Osteoblast (primary cell): ENCODE results near the gene TPCN2. TPM values are rescaled to one million over a fixed set of nuclear protein-coding genes. Genes with fewer than 3 reads are reported as not detected.
A peak's percentile ranks its signal among the peaks of the same experiment; 100 is the strongest.

Experiments used
- DNase-seq: peaks from one replicate; pipeline ENCODE4 v3.0.0; 2011; ENCODE audit warnings: low spot score, mixed read lengths; ENCODE audit not compliant: insufficient read length; ENCODE audit errors: missing footprints
- H2AFZ ChIP-seq: 2 replicates; pipeline ENCODE4 v1.6.0; 2011; ENCODE audit warnings: mild to moderate bottlenecking, low read length
- H3K27ac ChIP-seq: 2 replicates; pipeline ENCODE4 v1.5.1; 2011; ENCODE audit warnings: mild to moderate bottlenecking, low read depth, low read length, moderate library complexity
- H3K27me3 ChIP-seq: 2 replicates; pipeline ENCODE4 v1.6.0; 2012; ENCODE audit warnings: mild to moderate bottlenecking, control low read depth, inconsistent platforms, low read length, moderate library complexity; ENCODE audit not compliant: insufficient read depth
- H3K36me3 ChIP-seq: 2 replicates; pipeline ENCODE4 v1.5.1; 2011; ENCODE audit warnings: mild to moderate bottlenecking, low read length, control low read depth, moderate library complexity; ENCODE audit not compliant: insufficient read depth
- H3K4me1 ChIP-seq: 2 replicates; pipeline ENCODE4 v1.5.1; 2011; ENCODE audit warnings: mild to moderate bottlenecking, low read length, control low read depth, moderate library complexity; ENCODE audit not compliant: insufficient read depth
- H3K4me2 ChIP-seq: 2 replicates; pipeline ENCODE4 v1.6.0; 2011; ENCODE audit warnings: mild to moderate bottlenecking, low read length; ENCODE audit not compliant: insufficient read depth
- H3K4me3 ChIP-seq: fragments of 200-600 bp; sonication (generic); 3 replicates; pipeline ENCODE4 v1.5.1; 2012; ENCODE audit warnings: mild to moderate bottlenecking, low read length, inconsistent platforms; ENCODE audit not compliant: insufficient read depth
- H3K79me2 ChIP-seq: 2 replicates; pipeline ENCODE4 v1.6.0; 2012; ENCODE audit warnings: mild to moderate bottlenecking, low read length, control low read depth, inconsistent platforms; ENCODE audit not compliant: insufficient read depth
- H3K9me3 ChIP-seq: 2 replicates; pipeline ENCODE4 v1.5.1; 2011; ENCODE audit warnings: low read depth, low read length, control low read depth
- H4K20me1 ChIP-seq: 2 replicates; pipeline ENCODE4 v1.6.0; 2012; ENCODE audit warnings: mild to moderate bottlenecking, low read length, control low read depth; ENCODE audit not compliant: insufficient read depth
- CTCF ChIP-seq: IDR thresholded peaks from 2 replicates; pipeline ENCODE4 v1.5.1; 2011; ENCODE audit warnings: mild to moderate bottlenecking, low read depth, low read length, moderate library complexity; ENCODE audit errors: extremely low read depth
- total RNA-seq: library from RNA; depleted of rRNA; stranded (reverse); fragments of >200 nt; gene quantifications from 2 replicates; pipeline ENCODE4 v1.2.3, GENCODE V29; 2012

The TPCN2 gene
- total RNA-seq, 1 donor: 14.1 TPM

GRCh38 chr11:69120096-69120875, 71.6 kb downstream of the TPCN2 start:
- peak; percentile 60 for DNase-seq
- no peak overlapping the region for H2AFZ ChIP-seq

GRCh38 chr11:69121021-69121420, 72.3 kb downstream of the TPCN2 start:
- peaks cover under 1% of the 10 kb centered on the region for H3K27me3 ChIP-seq
- H3K4me3 ChIP-seq: no peak overlapping the region
- H3K4me1 ChIP-seq: peaks cover 11% of the 10 kb centered on the region
- H2AFZ ChIP-seq: no peak overlapping the region
- H3K27ac ChIP-seq: no peak overlapping the region
- H3K79me2 ChIP-seq: no peaks in the 10 kb centered on the region
- TF ChIP-seq CTCF: no peak
- no peak for DNase-seq
- no peaks in the 10 kb centered on the region for H3K36me3 ChIP-seq
- H3K9me3 ChIP-seq: no peaks in the 10 kb centered on the region
- no peaks in the 10 kb centered on the region for H4K20me1 ChIP-seq
- H3K4me2 ChIP-seq: no peak overlapping the region

More at GRCh38 chr11:69120096-69120875, 71.6 kb downstream of the TPCN2 start:
- no peak overlapping the region for H3K4me3 ChIP-seq
- H3K27ac ChIP-seq: no peak overlapping the region
- no peak for TF ChIP-seq CTCF
- peaks cover 11% of the 10 kb centered on the region for H3K4me1 ChIP-seq
- H3K9me3 ChIP-seq: no peaks in the 10 kb centered on the region
- H3K27me3 ChIP-seq: peaks cover 8% of the 10 kb centered on the region
- H4K20me1 ChIP-seq: no peaks in the 10 kb centered on the region
- no peaks in the 10 kb centered on the region for H3K79me2 ChIP-seq
- no peak overlapping the region for H3K4me2 ChIP-seq
- H3K36me3 ChIP-seq: no peaks in the 10 kb centered on the region

- Histone ChIP-seq H2AFZ (no peak overlapping the region), H3K4me2 (no peak overlapping the region), H3K36me3 (no peaks in the 10 kb centered on the region), H4K20me1 (no peaks in the 10 kb centered on the region), H3K27me3 (no peaks in the 10 kb centered on the region), H3K27ac (no peak overlapping the region), H3K9me3 (no peaks in the 10 kb centered on the region), H3K79me2 (no peaks in the 10 kb centered on the region), H3K4me1 (peaks cover 11% of the 10 kb centered on the region), H3K4me3 (no peak overlapping the region)
- no peak for TF ChIP-seq CTCF
- peak; percentile 44 for DNase-seq
These were observed 73.0 kb downstream of the TPCN2 start for GRCh38 chr11:69121621-69122325.

GRCh38 chr11:69122326-69122629, 73.5 kb downstream of the TPCN2 start:
- no peak overlapping the region for H3K4me2 ChIP-seq
- no peaks in the 10 kb centered on the region for H3K79me2 ChIP-seq
- no peak for TF ChIP-seq CTCF
- peaks cover 11% of the 10 kb centered on the region for H3K4me1 ChIP-seq
- H3K9me3 ChIP-seq: no peaks in the 10 kb centered on the region
- no peaks in the 10 kb centered on the region for H4K20me1 ChIP-seq
- no peak overlapping the region for H3K27ac ChIP-seq
- no peak overlapping the region for H2AFZ ChIP-seq
- H3K27me3 ChIP-seq: no peaks in the 10 kb centered on the region
- DNase-seq: peak; percentile 81
- no peak overlapping the region for H3K4me3 ChIP-seq
- no peaks in the 10 kb centered on the region for H3K36me3 ChIP-seq
